ENCODE results near the gene PGPEP1.
"Not testable (repeated sequence)": the region's sequence is repeated elsewhere in the genome, so short reads cannot be mapped to it uniquely, and the experiment has no call there.

The PGPEP1 gene

DNA sequence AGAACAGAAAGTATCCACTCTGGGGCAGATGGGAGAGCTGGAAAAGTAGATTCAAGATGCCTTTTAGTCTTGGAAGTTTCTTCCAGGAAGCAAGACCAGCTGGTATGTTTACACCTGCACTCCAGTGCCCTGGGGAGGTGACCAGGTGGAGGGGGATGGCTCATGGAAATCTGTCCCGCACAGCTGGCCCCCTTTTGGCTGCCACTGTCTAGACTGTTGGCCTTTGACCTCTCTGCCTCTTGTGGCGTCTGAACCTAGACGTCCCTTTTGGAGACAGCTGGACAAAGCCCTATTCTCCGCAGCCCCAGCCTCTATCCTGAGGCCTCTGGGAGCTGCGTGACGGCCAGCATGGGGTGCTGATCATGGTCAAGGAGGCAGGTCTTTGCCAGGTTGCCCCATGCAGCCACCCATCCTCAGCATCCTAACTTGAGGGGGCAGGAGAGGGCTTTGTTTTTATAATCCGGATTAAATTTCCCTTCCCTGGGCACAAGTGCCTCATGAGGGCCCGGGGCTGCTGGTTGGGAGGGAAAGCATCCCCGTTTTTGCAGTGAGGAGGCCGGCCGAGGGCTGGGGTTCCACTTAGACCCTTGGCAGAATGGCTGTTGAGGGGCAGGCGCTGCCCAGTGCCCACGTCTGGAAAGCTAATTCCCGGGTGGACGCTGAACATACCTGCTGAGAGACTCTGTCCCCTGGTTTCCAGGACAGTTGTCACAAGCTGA, 28.3 kb downstream of the PGPEP1 start:
- DNase-seq = no peak

DNA sequence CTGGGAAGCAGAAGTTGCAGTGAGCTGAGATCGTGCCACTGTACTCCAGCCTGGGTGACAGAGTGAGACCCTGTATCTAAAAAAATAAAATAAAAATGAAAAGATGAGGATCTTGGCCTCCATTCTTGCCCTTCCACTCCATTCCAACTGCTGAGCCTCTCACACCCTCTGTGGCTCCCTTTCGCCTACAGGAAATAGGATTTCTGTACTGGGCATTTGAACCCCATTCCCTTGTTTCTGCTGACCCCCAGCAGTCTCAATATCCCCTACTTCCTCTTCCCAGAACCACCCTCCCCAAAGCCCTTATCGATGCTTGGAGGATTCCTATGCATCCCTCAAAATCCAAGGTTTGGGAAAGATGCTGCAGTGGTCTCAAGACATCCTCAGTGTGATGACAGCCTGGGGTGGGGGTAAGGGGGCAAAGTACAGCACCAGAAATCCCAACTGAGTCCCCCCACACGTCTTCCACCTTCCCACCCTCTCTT, 33.1 kb downstream of the PGPEP1 start:
- no peak for DNase-seq

GRCh38 chr19:18373892-18374629, 33.7 kb downstream of the PGPEP1 start:
- DNase-seq = peak; percentile 96

DNA sequence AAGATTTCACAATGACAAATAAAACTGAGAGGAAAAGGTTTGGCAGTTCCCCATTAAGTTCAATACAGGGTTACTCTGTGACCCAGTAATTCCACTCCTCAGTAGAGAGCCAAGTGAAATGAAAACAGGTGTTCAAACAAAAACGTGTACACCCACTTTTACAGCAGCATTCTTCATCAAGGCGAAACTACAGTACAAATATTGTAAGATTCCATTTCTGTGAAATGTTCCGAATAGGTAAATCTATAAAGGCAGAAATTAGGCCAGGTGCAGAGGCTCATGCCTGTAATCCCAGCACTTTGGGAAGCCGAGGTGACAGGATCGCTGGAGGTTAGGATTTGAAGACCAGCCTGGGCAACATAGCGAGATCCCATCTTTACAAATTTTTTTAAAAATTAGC, 36.6 kb downstream of the PGPEP1 start:
- DNase-seq = peak; percentile 77

GRCh38 chr19:18379803-18380747, 39.7 kb downstream of the PGPEP1 start:
- peak; percentile 76 for DNase-seq

DNA sequence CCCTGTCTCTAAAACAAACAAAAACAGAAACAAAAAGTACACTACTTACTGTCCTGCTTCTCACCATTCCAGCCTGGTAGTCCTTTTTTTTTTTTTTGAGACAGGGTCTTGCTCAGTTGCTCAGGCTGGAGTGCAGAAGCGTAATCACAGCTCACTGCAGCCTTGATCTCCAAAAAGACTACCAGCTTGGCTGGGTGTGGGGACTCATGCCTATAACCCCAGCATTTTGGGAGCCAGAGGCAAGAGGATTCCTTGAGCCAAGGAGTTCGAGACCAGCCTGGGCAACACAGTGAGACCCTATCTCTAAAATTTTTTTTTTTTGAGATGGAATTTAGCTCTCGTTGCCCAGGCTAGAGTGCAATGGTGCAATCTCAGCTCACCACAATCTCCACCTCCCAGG, 40.4 kb downstream of the PGPEP1 start:
- no peak for DNase-seq

GRCh38 chr19:18383622-18384021, 43.2 kb downstream of the PGPEP1 start:
- not testable (repeated sequence) for DNase-seq

- DNase-seq = no peak
Observed at GRCh38 chr19:18384775-18385174, 44.4 kb downstream of the PGPEP1 start.

GRCh38 chr19:18385359-18385674, 44.9 kb downstream of the PGPEP1 start:
- no peak for DNase-seq

GRCh38 chr19:18385675-18386542, 45.5 kb downstream of the PGPEP1 start, which contains the start of gene GDF15:
GDF15 (plus strand) TSS chr19:18386158; CDS start chr19:18386190, 32 bp downstream.
- peak; percentile 73 for DNase-seq

DNA sequence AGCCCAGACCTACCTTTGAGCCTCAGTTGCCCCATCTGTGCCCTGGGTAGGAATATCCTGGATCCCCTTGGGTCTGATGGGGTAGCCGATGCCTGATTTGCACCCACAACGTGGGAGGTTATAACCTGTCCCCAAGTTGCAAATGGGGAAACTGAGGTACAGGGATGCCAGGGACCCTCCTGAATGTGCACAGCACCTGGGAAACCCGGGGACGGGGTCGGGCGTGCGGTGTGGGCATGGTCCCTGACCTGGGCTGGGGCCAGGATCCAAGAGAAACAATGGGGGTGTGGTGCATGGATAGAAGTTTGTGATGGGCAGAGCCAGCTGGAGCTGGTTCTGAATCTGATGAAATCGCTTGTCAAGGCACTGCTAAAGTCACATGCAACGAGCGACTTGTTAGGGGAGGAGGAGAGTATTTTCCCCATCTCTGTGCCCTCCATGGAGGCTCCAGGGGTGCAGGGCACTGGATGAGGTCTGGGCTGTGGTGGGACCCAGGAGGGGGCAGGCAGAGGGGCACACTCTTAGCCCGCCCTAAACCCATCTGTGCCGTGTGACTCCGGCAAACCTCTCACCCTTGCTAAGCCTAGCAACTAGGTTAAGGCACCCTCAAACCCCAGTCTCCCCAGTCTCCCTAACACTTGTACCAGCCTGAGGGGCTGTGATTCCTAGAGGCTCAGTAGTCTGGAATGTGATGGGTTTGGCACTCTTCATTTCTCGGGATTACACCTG, 46.3 kb downstream of the PGPEP1 start:
- DNase-seq = no peak

- peak; percentile 91 for DNase-seq
Observed at GRCh38 chr19:18388100-18388959, 47.9 kb downstream of the PGPEP1 start.

GRCh38 chr19:18388960-18389725, 48.7 kb downstream of the PGPEP1 start:
- no peak for DNase-seq

DNA sequence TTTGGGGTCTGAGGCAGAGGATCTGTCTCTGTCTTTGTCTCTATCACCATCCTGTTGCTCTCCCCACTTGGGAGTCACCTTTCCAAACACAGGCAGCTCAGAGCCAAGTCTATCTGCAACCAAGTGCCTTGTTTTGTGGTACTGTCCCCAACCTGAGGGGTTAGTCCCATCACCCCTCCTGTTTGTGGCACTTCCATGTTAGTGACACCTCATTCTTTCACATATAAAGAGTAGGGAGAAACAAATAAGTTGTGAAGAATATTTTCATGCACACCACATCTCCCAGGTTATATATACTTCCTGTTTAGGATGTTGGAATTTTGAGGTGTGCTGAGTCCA, 49.3 kb downstream of the PGPEP1 start:
- no peak for DNase-seq

GRCh38 chr19:18390065-18390907, 49.9 kb downstream of the PGPEP1 start:
- no peak for DNase-seq

DNA sequence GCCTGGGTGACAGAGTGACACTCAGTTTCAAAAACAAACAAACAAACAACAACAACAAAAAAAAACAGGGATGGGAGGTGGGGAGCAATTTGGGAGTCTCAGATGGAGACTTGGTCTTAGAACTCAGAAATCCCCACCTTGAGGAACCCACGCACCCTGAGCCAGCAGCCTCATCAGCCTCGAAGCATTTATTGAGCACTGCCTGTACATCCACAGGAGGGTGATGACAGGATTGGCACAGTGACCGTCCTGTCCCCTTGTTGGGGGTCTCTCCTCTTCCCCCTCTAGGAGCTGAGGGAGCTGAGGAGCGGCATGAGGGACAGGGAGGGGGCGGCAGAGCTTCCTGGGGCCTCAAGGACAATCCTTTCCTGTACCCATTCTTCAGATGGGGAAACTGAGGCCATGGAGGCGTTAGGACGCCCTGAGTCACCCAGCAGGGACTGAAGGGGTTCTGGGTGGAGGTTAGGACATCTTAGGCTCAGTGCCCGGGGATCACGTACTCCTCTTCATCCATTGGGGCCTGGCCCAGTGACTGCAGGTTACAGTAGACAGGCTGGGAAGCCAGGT, 51.2 kb downstream of the PGPEP1 start:
- no peak for DNase-seq

- DNase-seq = no peak
Observed at GRCh38 chr19:18392417-18392816, 52.0 kb downstream of the PGPEP1 start.

DNA sequence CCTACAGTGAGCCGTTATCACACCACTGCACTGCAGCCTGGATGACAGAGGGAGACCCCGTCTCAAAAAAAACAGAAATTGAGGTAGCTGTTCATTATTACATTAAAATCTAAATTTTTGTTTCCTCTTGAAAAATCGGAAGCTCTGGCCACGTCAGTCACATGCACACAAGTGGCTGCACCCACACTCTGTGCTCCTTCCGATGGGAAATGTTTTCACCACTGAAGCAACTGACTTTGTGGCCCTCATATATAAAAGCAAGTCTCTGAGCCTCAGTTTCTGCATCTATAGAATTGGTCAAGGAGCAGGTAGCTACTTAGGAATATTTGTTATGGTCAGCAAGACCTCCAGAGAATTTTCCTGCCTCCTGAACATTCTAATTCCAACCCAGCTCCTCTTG, 52.5 kb downstream of the PGPEP1 start:
- no peak for DNase-seq
